ENCODE results near the gene VEGFD.

Gene VEGFD

GRCh38 chrX:15358533-15358932 lies 25.7 kb downstream of the VEGFD start:
- TF ChIP-seq, protein P1, sequence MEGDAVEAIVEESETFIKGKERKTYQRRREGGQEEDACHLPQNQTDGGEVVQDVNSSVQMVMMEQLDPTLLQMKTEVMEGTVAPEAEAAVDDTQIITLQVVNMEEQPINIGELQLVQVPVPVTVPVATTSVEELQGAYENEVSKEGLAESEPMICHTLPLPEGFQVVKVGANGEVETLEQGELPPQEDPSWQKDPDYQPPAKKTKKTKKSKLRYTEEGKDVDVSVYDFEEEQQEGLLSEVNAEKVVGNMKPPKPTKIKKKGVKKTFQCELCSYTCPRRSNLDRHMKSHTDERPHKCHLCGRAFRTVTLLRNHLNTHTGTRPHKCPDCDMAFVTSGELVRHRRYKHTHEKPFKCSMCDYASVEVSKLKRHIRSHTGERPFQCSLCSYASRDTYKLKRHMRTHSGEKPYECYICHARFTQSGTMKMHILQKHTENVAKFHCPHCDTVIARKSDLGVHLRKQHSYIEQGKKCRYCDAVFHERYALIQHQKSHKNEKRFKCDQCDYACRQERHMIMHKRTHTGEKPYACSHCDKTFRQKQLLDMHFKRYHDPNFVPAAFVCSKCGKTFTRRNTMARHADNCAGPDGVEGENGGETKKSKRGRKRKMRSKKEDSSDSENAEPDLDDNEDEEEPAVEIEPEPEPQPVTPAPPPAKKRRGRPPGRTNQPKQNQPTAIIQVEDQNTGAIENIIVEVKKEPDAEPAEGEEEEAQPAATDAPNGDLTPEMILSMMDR (IDR thresholded peaks at IDR 0.05): no peak

- TF ChIP-seq, protein P1 (IDR thresholded peaks at IDR 0.05): no peak
Observed at GRCh38 chrX:15356444-15356843, 27.8 kb downstream of the VEGFD start.

DNA sequence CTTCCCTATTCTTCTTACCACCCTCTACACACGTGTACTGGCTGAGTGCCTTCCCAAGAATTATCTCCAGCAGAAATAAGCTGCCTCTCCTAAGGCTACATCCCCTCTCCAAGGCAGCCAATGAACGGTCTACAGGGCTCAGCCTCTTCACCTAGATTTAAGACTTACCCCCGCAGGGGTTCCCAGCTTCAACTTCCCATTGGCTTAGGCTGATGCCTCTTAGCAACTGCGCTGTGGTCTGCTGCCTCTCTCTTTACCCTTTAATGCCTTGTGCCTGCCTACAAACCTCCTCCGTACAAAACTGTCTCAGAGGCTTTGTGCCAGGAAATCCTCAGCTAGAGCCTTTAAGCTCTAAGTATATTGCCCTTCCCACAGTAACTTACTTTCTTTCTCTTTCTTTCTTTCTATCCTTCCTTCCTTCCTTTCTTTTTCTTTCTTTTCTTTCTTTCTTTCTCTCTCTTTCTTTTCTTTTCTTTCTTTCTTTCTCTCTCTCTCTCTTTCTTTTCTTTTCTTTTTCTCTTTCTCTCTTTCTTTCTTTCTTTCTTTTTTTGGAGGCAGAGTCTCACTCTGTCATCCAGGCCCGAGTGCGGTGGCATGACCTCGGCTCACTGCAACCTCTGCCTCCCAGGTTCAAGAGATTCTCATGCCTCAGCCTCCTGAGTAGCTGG lies 33.8 kb downstream of the VEGFD start:
- TF ChIP-seq, protein P1 (IDR thresholded peaks at IDR 0.05): no peak

DNA sequence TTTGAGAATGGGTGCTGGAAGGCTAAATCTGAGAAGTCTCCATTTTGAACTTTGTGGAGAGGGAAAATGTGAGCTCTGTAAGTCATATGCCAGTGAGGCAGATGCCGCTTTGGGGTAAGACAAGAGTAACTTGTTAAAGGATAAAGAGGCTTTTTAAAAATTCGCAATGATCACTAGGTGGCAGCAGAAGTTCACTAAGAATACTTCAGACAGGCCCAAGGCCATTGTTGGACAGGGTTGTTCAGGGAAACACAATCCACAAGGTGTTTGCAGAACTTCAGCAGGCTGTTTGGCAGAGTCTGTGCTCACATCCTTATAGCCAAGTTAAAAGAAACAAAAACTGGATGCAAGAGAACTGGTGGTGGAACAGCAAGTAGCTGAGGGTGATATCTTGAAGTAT lies 35.2 kb downstream of the VEGFD start:
- TF ChIP-seq, protein P1 (IDR thresholded peaks at IDR 0.05): peak; percentile 48

GRCh38 chrX:15345976-15346375 lies 38.2 kb downstream of the VEGFD start:
- TF ChIP-seq, protein P1 (IDR thresholded peaks at IDR 0.05): no peak

DNA sequence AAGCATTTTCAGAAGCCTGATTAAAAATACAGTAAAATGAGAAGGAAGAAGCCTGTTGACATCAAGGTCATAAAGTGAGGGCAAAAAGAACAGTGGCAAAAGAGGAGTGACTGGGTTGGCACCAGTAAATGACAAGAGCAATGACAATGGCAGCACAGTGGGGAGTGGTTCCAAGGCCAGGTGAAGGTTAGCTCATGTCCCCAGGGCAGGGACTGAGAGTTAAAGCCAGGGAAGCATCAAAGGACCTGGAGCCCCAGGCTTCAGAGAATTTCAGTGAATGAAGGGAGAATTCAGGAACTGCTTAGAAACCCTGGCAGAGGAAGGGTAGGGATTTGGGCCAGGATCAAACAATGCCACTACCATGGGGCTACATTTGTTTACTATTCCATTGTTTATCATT lies 40.1 kb downstream of the VEGFD start:
- TF ChIP-seq, protein P1 (IDR thresholded peaks at IDR 0.05): no peak

DNA sequence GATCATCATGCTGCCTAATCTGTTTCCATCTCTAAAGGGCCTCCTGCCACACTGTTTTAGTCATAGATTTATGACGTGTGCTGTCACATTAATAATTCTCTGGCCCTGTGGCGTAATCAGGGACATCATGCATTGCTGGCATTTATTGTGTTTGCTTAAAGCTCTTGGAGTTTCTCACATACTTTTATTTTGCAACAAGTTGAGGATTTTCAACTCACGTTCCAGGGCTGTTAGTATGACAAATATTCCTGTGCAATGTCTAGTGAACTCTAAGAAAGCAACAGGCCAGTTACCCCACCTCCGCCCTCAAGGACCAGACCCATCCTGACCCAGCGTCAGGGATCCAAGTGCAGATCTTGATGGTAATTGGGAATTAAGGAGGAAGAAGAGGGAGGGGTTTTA lies 41.1 kb downstream of the VEGFD start:
- TF ChIP-seq, protein P1 (IDR thresholded peaks at IDR 0.05): no peak

DNA sequence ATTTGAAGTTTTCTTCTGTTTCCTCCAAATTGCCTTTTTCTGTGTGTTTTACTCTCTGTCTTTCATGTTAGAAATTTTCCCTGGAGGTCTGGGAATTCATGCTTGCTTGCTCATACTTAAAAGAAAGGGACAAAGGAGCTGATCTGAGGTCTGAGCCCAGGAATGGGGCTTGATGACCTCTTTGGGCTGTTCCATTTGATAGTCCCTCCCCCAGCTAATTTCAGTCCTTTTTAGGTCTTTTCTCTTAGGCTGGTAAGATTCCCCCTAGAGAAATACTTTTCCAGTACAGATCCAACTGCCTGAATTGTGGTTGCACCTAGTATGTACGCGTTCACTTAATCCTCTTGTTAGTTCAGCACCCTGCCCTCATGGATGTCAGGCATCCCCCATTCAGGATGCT lies 43.3 kb downstream of the VEGFD start:
- TF ChIP-seq, protein P1 (IDR thresholded peaks at IDR 0.05): no peak

All from LNCAP (cell line).